H1 (cell line): ENCODE measurements around the gene EPHA7. TPM values are rescaled to one million over a fixed set of nuclear protein-coding genes. Genes with fewer than 3 reads are reported as not detected.

Source experiments
- CTCF ChIA-PET: fragments of 300-600 bp; sonication (Branson Sonifier 250); formaldehyde crosslinking; loops from one replicate; lab custom pipeline; 2021; ENCODE audit not compliant: partially characterized antibody; lab: Charles Lee
- POLR2A ChIA-PET: fragments of 300-600 bp; sonication (Branson Sonifier 250); formaldehyde crosslinking; loops from one replicate; lab custom pipeline; 2021; ENCODE audit warnings: inconsistent platforms; ENCODE audit not compliant: partially characterized antibody; lab: Charles Lee
- DNase-seq, 2 experiments: peaks; one replicate each; pipeline versions ENCODE4 v3.0.0 to v3.0.0-alpha.2; 2010 to 2022; ENCODE audit warnings: low spot score in 2 of 2, low read depth in 1 of 2, mixed read lengths in 1 of 2
- FAIRE-seq: peaks from 2 replicates; lab custom pipeline; 2011; peaks lifted over from hg19 to GRCh38; lab: Jason Lieb, UNC
- H2AFZ ChIP-seq: 2 replicates; pipeline ENCODE4 v1.8.1; 2012; ENCODE audit warnings: low read length, inconsistent platforms
- H2AK5ac ChIP-seq: 2 replicates; pipeline ENCODE4 v1.6.1; 2013; ENCODE audit warnings: low read depth, low read length
- H2BK120ac ChIP-seq: replicated peaks from 2 replicates; pipeline ENCODE3; 2013; ENCODE audit warnings: low read depth, low read length, inconsistent platforms
- H2BK12ac ChIP-seq: 2 replicates; pipeline ENCODE4 v1.6.1; 2013; ENCODE audit warnings: low read depth, low read length
- H2BK15ac ChIP-seq: 2 replicates; pipeline ENCODE4 v1.6.1; 2013; ENCODE audit warnings: low read length
- H2BK20ac ChIP-seq: 2 replicates; pipeline ENCODE4 v1.6.1; 2013; ENCODE audit warnings: low read length
- H2BK5ac ChIP-seq: 2 replicates; pipeline ENCODE4 v1.6.1; 2013; ENCODE audit warnings: low read depth, low read length
- H3K14ac ChIP-seq: 2 replicates; pipeline ENCODE4 v1.6.1; 2013; ENCODE audit warnings: inconsistent platforms; ENCODE audit not compliant: insufficient read length
- H3K18ac ChIP-seq: 2 replicates; pipeline ENCODE4 v1.6.1; 2013; ENCODE audit warnings: low read length; ENCODE audit errors: extremely low read depth
- H3K23ac ChIP-seq: 2 replicates; pipeline ENCODE4 v1.6.1; 2013; ENCODE audit warnings: inconsistent platforms; ENCODE audit not compliant: insufficient read length
- H3K23me2 ChIP-seq: 2 replicates; pipeline ENCODE4 v1.6.1; 2013; ENCODE audit warnings: low read depth, low read length
- H3K27ac ChIP-seq: 2 replicates; pipeline ENCODE4 v1.6.1; 2011; ENCODE audit warnings: low read depth, low read length, inconsistent platforms
- H3K27me3 ChIP-seq, 4 experiments: replicated peaks in 1 of 4; 1 replicate in 1 of 4; 2 replicates in 3 of 4; pipeline versions ENCODE4 v1.6.1 to v1.8.1; 2011 to 2013; ENCODE audit warnings: low read length in 3 of 4, mild to moderate bottlenecking in 3 of 4, inconsistent platforms in 2 of 4, mixed read lengths in 2 of 4, moderate library complexity in 1 of 4; ENCODE audit not compliant: control insufficient read depth in 3 of 4, insufficient read depth in 3 of 4; ENCODE audit errors: extremely low read depth in 1 of 4
- H3K36me3 ChIP-seq, 4 experiments: 2 replicates each; pipeline versions ENCODE4 v1.6.1 to v1.8.1; 2011 to 2013; ENCODE audit warnings: mild to moderate bottlenecking in 4 of 4, low read length in 3 of 4, moderate library complexity in 2 of 4, control low read depth in 1 of 4, inconsistent platforms in 1 of 4; ENCODE audit not compliant: insufficient read depth in 4 of 4, control insufficient read depth in 2 of 4
- H3K4ac ChIP-seq: replicated peaks from 2 replicates; pipeline ENCODE3; 2013; ENCODE audit warnings: low read length, low read depth, mixed read lengths, inconsistent platforms; ENCODE audit not compliant: insufficient read length
- H3K4me1 ChIP-seq, 4 experiments: replicated peaks in 1 of 4; 1 replicate in 1 of 4; 2 replicates in 3 of 4; pipeline versions ENCODE4 v1.6.1 to v1.8.1; 2011 to 2013; ENCODE audit warnings: low read length in 3 of 4, inconsistent platforms in 2 of 4, mixed read lengths in 1 of 4; ENCODE audit not compliant: insufficient read depth in 4 of 4, control insufficient read depth in 3 of 4
- H3K4me2 ChIP-seq, 2 experiments: 2 replicates each; pipeline versions ENCODE4 v1.6.1 to v1.8.1; 2011 to 2013; ENCODE audit warnings: low read depth in 2 of 2, low read length in 2 of 2, control low read depth in 1 of 2, inconsistent platforms in 1 of 2, mild to moderate bottlenecking in 1 of 2; ENCODE audit not compliant: insufficient read depth in 1 of 2
- H3K4me3 ChIP-seq, 4 experiments: fragments of 200-600, 300-600 bp in 1 of 4; sonication (generic), shearing (Covaris generic), sonication (Bioruptor Twin) in 1 of 4; 2 replicates each; pipeline versions ENCODE4 v1.5.1 to v1.8.1; 2011 to 2016; ENCODE audit warnings: low read length in 4 of 4, low read depth in 3 of 4, control low read depth in 2 of 4, inconsistent platforms in 2 of 4, mild to moderate bottlenecking in 2 of 4, mixed read lengths in 1 of 4, moderate library complexity in 1 of 4; ENCODE audit not compliant: insufficient read depth in 2 of 4; ENCODE audit errors: extremely low read depth in 1 of 4
- H3K56ac ChIP-seq: replicated peaks from 2 replicates; pipeline ENCODE3; 2013; ENCODE audit warnings: low read depth, mild to moderate bottlenecking, mixed read lengths, low read length, inconsistent platforms; ENCODE audit not compliant: insufficient read length
- H3K79me1 ChIP-seq: 2 replicates; pipeline ENCODE4 v1.6.1; 2013; ENCODE audit warnings: low read depth, low read length, control low read depth
- H3K79me2 ChIP-seq, 2 experiments: 2 replicates each; pipeline versions ENCODE4 v1.6.1 to v1.8.1; 2012 to 2013; ENCODE audit warnings: low read length in 2 of 2, mild to moderate bottlenecking in 2 of 2, inconsistent platforms in 1 of 2; ENCODE audit not compliant: insufficient read depth in 2 of 2, control insufficient read depth in 1 of 2
- H3K9ac ChIP-seq, 4 experiments: replicated peaks in 1 of 4; 1 replicate in 1 of 4; 2 replicates in 3 of 4; pipeline versions ENCODE4 v1.6.1 to v1.8.1; 2011 to 2013; ENCODE audit warnings: low read depth in 3 of 4, low read length in 3 of 4, control low read depth in 2 of 4, mild to moderate bottlenecking in 2 of 4, moderate library complexity in 2 of 4, inconsistent platforms in 1 of 4; ENCODE audit errors: extremely low read depth in 1 of 4
- H3K9me3 ChIP-seq, 2 experiments: 2 replicates each; pipeline versions ENCODE4 v1.6.1 to v1.8.1; 2012 to 2013; ENCODE audit warnings: mild to moderate bottlenecking in 2 of 2, moderate library complexity in 2 of 2, control low read depth in 1 of 2, inconsistent platforms in 1 of 2, low read depth in 1 of 2, low read length in 1 of 2, mixed read lengths in 1 of 2; ENCODE audit not compliant: insufficient read depth in 2 of 2
- H4K20me1 ChIP-seq, 2 experiments: replicated peaks in 1 of 2; 2 replicates each; pipeline versions ENCODE3 to v1.8.1; 2011 to 2013; ENCODE audit warnings: inconsistent platforms in 2 of 2, low read length in 2 of 2, mild to moderate bottlenecking in 1 of 2; ENCODE audit not compliant: insufficient read depth in 2 of 2, control insufficient read depth in 1 of 2
- H4K5ac ChIP-seq: 2 replicates; pipeline ENCODE4 v1.6.1; 2013; ENCODE audit warnings: low read length, low read depth, mixed read lengths, inconsistent platforms; ENCODE audit not compliant: insufficient read length
- H4K8ac ChIP-seq: 2 replicates; pipeline ENCODE4 v1.8.0; 2013; ENCODE audit warnings: mild to moderate bottlenecking, moderate library complexity, low read length, inconsistent platforms; ENCODE audit not compliant: insufficient read depth; ENCODE audit errors: extremely low read depth
- H4K91ac ChIP-seq: replicated peaks from 2 replicates; pipeline ENCODE3; 2013; ENCODE audit warnings: low read length, mixed read lengths, inconsistent platforms; ENCODE audit not compliant: insufficient read length
- BACH1 ChIP-seq: IDR thresholded peaks from 2 replicates; pipeline ENCODE4 v1.6.1; 2012; ENCODE audit warnings: low read length, improper control_type of control experiment
- BCL11A ChIP-seq, 2 experiments: IDR thresholded peaks; one replicate each; pipeline ENCODE4 v1.6.1; 2011; ENCODE audit warnings: low read depth in 2 of 2, low read length in 2 of 2, mild to moderate bottlenecking in 2 of 2
- BRCA1 ChIP-seq: IDR thresholded peaks from 2 replicates; pipeline ENCODE4 v1.6.1; 2012; ENCODE audit warnings: low read depth, low read length, improper control_type of control experiment
- CBX5 ChIP-seq: fragments of 300-800, 300-1000 bp; sonication (generic); IDR thresholded peaks from 2 replicates; pipeline ENCODE4 v1.7.1; 2016; ENCODE audit warnings: antibody characterized with exemption, low read length, low read depth
- CREB1 ChIP-seq: IDR thresholded peaks from 2 replicates; pipeline ENCODE4 v1.6.1; 2012; ENCODE audit warnings: inconsistent platforms
- E2F6 ChIP-seq: IDR thresholded peaks from 2 replicates; pipeline ENCODE4 v1.6.1; 2012; ENCODE audit warnings: inconsistent platforms
- EZH2 ChIP-seq: fragments of 200-600 bp; sonication (generic); IDR thresholded peaks from 2 replicates; pipeline ENCODE4 v1.7.1; 2012; ENCODE audit warnings: low read depth, mild to moderate bottlenecking, moderate library complexity, low read length, inconsistent platforms; ENCODE audit not compliant: severe bottlenecking
- MAX ChIP-seq: IDR thresholded peaks from 2 replicates; pipeline ENCODE4 v1.6.1; 2012; ENCODE audit warnings: inconsistent platforms
- RFX5 ChIP-seq: IDR thresholded peaks from 2 replicates; pipeline ENCODE4 v1.6.1; 2011; ENCODE audit warnings: low read depth, low read length, improper control_type of control experiment, borderline replicate concordance
- TBP ChIP-seq: IDR thresholded peaks from 2 replicates; pipeline ENCODE4 v1.6.1; 2011; ENCODE audit warnings: low read depth, low read length, improper control_type of control experiment
- TCF12 ChIP-seq: IDR thresholded peaks from 2 replicates; pipeline ENCODE4 v1.6.1; 2011; ENCODE audit warnings: low read depth, mild to moderate bottlenecking, low read length
- YY1 ChIP-seq: IDR thresholded peaks from 2 replicates; pipeline ENCODE4 v1.6.1; 2011; ENCODE audit warnings: low read depth, mild to moderate bottlenecking, low read length
- WGBS, 2 experiments: shearing (Covaris generic) in 1 of 2; methylation state at CpG; one replicate each; pipeline versions ENCODE4 v1.1.6 to v1.1.7; 2013 to 2015; ENCODE audit warnings: low lambda C conversion rate in 2 of 2, mixed read lengths in 2 of 2, inconsistent platforms in 1 of 2, low coverage in 1 of 2, missing lambda C conversion rate in 1 of 2; ENCODE audit not compliant: insufficient replicate concordance in 2 of 2, insufficient coverage in 1 of 2, insufficient read length in 1 of 2; ENCODE audit errors: extremely low coverage in 1 of 2, missing lambda C conversion rate in 1 of 2; 5-methylcytosine and 5-hydroxymethylcytosine counted together
- polyA plus RNA-seq, 7 experiments: library from polyadenylated mRNA; depleted of rRNA in 3 of 7; stranded (reverse) in 5 of 7; unstranded in 2 of 7; fragments of >200 nt in 5 of 7; fragments of 200-250 nt in 2 of 7; gene quantifications; 1 replicate in 5 of 7; 2 replicates in 1 of 7; 4 replicates in 1 of 7; pipeline versions ENCODE4 v1.2.1 to v1.2.3, GENCODE V29; 2011 to 2013; ENCODE audit warnings: missing spikeins in 2 of 7, mixed read lengths in 2 of 7
- total RNA-seq: library from RNA; stranded (reverse); fragmentation: NEBNext Ultra II Directional; extraction: Animal tissue kit (Norgen Biotek cat#: 25700); gene quantifications from 2 replicates; pipeline ENCODE4 v1.2.1, GENCODE V29; 2021

EPHA7 gene
- total and polyA plus RNA-seq, 2 of the 8 experiments (the other 6 are each of a cell fraction or from before 2014, with no cell fraction given): 1.3 to 6.8 TPM

GRCh38 chr6:93248631-93249030 is 170.7 kb downstream of the EPHA7 start:
- H3K9me3 ChIP-seq: no peaks in the 10 kb centered on the region
- ChIA-PET CTCF (no interaction called here), POLR2A (no interaction called here)
- no peaks in the 10 kb centered on the region for H3K79me1 ChIP-seq
- no peaks in the 10 kb centered on the region for H3K79me2 ChIP-seq
- H3K23me2 ChIP-seq: no peaks in the 10 kb centered on the region
- no peak overlapping the region for H3K9ac ChIP-seq
- H3K27me3 ChIP-seq: peaks cover 0 to 1% (median 0%) of the 10 kb centered on the region in 4 experiments; a peak in 1 of 7 replicates
- no peak overlapping the region for H3K14ac ChIP-seq
- no peak overlapping the region for H4K8ac ChIP-seq
- H3K4ac ChIP-seq: no peak overlapping the region
- 96% methylated on average over 2 of the region's 2 CpGs; no CpG with 5 or more reads in 1 of the 2 experiments for WGBS, 2 experiments
- no peak overlapping the region for H2BK20ac ChIP-seq
- H3K27ac ChIP-seq: no peak overlapping the region
- no peak overlapping the region for H2BK120ac ChIP-seq
- no peaks in the 10 kb centered on the region for H3K36me3 ChIP-seq
- no peak overlapping the region for H2BK12ac ChIP-seq
- no peak overlapping the region for H2AFZ ChIP-seq
- H2AK5ac ChIP-seq: no peak overlapping the region
- FAIRE-seq: no peak
- H2BK15ac ChIP-seq: no peak overlapping the region
- H3K4me1 ChIP-seq: no peaks in the 10 kb centered on the region
- H3K56ac ChIP-seq: no peak overlapping the region
- H3K4me2 ChIP-seq: no peak overlapping the region
- DNase-seq: no peak
- no peak overlapping the region for H2BK5ac ChIP-seq
- no peaks in the 10 kb centered on the region for H4K20me1 ChIP-seq
- H4K91ac ChIP-seq: no peak overlapping the region
- no peak overlapping the region for H3K23ac ChIP-seq
- H3K4me3 ChIP-seq: no peak overlapping the region
- H4K5ac ChIP-seq: no peak overlapping the region
- H3K18ac ChIP-seq: no peak overlapping the region
- TF ChIP-seq BACH1 (no peak), YY1 (no peak), E2F6 (no peak), CBX5 (no peak), TBP (no peak), CREB1 (no peak), BRCA1 (no peak), EZH2 (no peak), TCF12 (no peak), BCL11A (IDR thresholded peaks at IDR 0.05; ENCODE audit: low read depth in 2 of 2, low read length in 2 of 2) (no peak), RFX5 (no peak), MAX (no peak)
